Ishikawa (cell line): ENCODE measurements around the gene MARCHF3.

Experiments
- CEBPB ChIP-seq: IDR thresholded peaks from 2 replicates; pipeline ENCODE4 v1.6.1; 2012
- FOXM1 ChIP-seq: IDR thresholded peaks from 2 replicates; pipeline ENCODE4 v1.6.1; 2012; ENCODE audit warnings: low read depth, borderline replicate concordance
- RAD21 ChIP-seq: IDR thresholded peaks from 2 replicates; pipeline ENCODE4 v1.6.1; 2012; ENCODE audit warnings: low read depth
- REST ChIP-seq: IDR thresholded peaks from 2 replicates; pipeline ENCODE4 v1.6.1; 2012; ENCODE audit warnings: low read depth, mild to moderate bottlenecking
- TCF12 ChIP-seq: IDR thresholded peaks from 2 replicates; pipeline ENCODE4 v1.6.1; 2012; ENCODE audit warnings: low read depth
- YY1 ChIP-seq: IDR thresholded peaks from 2 replicates; pipeline ENCODE4 v1.6.1; 2012; ENCODE audit warnings: low read depth

- TF ChIP-seq REST, result no peak
- TF ChIP-seq CEBPB, result no peak
- TF ChIP-seq FOXM1, result no peak
- no peak for TF ChIP-seq RAD21
- TF ChIP-seq TCF12, result no peak
- no peak for TF ChIP-seq YY1
Observed at GRCh38 chr5:127019928-127020327, 10.4 kb downstream of the MARCHF3 start.
